ENCODE measurements around the gene TRPM4. TPM values are rescaled to one million over a fixed set of nuclear protein-coding genes. Genes with fewer than 3 reads are reported as not detected.

The TRPM4 gene
- total RNA-seq (ENCODE audit: low replicate concordance): 14.0 and 15.0 TPM in 2 replicates

DNA sequence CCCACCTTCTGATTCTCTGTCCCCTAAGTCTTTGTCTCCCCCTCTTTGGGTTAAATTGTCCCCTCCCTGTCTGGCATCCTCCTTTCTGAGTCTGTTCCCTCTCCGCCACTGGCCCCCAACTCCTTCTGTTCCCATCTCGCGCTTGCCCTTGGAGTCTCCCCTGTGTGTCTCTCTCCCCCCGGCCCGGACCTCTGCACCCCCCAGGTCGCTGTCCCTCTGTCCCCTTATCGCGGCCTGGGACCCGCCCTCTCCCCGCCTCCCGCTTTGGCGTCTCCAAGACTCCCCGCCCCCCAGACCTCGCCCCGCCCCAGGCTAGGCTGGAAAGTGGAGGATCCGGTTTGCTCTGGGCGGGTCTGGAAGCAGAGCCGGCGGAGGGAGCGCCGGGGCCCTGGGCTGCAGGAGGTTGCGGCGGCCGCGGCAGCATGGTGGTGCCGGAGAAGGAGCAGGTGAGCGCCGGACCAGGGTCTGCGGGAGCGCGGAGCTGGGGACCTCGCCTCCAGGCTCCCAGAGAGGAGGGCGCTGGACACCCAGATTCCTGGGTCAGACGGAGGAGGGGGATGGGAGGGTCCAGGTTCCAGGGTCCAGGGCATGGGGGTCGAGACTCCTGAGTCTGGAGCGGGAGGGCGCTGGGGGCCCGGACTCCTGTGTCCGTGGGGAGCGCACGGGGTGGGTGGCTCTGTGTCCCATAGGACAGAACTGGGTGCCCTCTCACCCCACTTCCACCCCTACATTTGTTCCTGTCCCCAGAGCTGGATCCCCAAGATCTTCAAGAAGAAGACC is at the start of gene TRPM4:
Gene TRPM4 (plus strand): TSS at position 348 of the 780 bp plus-strand sequence. CDS start 75 bp downstream, at position 423.
- DNase-seq (ENCODE audit: low read depth): peak; percentile 65
- TF ChIP-seq, protein P1, sequence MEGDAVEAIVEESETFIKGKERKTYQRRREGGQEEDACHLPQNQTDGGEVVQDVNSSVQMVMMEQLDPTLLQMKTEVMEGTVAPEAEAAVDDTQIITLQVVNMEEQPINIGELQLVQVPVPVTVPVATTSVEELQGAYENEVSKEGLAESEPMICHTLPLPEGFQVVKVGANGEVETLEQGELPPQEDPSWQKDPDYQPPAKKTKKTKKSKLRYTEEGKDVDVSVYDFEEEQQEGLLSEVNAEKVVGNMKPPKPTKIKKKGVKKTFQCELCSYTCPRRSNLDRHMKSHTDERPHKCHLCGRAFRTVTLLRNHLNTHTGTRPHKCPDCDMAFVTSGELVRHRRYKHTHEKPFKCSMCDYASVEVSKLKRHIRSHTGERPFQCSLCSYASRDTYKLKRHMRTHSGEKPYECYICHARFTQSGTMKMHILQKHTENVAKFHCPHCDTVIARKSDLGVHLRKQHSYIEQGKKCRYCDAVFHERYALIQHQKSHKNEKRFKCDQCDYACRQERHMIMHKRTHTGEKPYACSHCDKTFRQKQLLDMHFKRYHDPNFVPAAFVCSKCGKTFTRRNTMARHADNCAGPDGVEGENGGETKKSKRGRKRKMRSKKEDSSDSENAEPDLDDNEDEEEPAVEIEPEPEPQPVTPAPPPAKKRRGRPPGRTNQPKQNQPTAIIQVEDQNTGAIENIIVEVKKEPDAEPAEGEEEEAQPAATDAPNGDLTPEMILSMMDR (IDR thresholded peaks at IDR 0.05; ENCODE audit: insufficient read depth, low read length): no peak
- H3K4me3 ChIP-seq (ENCODE audit: low read depth, low read length): peak within 1 kb of the TSS; percentile 96

- H3K4me3 ChIP-seq (ENCODE audit: low read depth, low read length): no peak overlapping the region
- TF ChIP-seq, protein P1 (IDR thresholded peaks at IDR 0.05; ENCODE audit: insufficient read depth, low read length): no peak
- DNase-seq (ENCODE audit: low read depth): no peak
These were observed 48.5 kb upstream of the TRPM4 start for GRCh38 chr19:49109051-49109450.

DNA sequence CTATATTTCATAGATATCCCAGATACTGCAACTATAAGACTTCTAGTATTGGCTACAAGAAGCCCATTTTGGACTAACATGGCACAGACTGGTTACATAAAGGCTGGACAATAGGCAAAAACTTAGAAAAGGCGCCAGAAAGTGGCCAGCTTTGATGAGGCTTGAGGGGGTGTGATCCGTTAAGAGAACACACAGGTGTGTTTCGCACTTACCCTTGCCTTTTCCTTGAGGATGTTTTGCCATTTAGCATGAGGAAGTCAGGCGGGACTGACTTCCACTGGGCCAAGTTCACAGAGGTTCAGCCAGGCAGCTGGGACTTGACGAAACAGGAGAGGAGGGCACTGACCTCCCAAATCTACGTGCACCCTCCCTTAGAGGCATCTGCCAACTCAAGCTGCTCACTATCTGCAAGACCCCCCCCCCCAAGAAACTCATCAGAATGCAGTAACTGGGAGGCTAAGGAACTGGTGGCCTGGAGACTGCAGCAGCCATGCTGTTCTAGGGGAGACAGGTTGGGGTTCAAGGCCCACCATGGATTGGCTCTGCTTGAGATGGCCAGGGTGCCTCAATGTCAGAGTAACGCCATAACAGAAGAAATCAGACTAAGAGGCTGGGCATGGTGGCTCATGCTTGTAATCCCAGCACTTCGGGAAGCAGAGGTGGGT is 47.9 kb upstream of the TRPM4 start:
- TF ChIP-seq, protein P1 (IDR thresholded peaks at IDR 0.05; ENCODE audit: insufficient read depth, low read length): no peak
- H3K4me3 ChIP-seq (ENCODE audit: low read depth, low read length): no peak overlapping the region
- DNase-seq (ENCODE audit: low read depth): no peak

GRCh38 chr19:49110567-49110966 is 47.0 kb upstream of the TRPM4 start:
- no peak overlapping the region for H3K4me3 ChIP-seq (ENCODE audit: low read depth, low read length)
- DNase-seq (ENCODE audit: low read depth): peak; percentile 80
- TF ChIP-seq, protein P1 (IDR thresholded peaks at IDR 0.05; ENCODE audit: insufficient read depth, low read length): no peak

- no peak for DNase-seq (ENCODE audit: low read depth)
These were observed 46.2 kb upstream of the TRPM4 start for GRCh38 chr19:49111218-49111998.

More at GRCh38 chr19:49111218-49111998, 46.2 kb upstream of the TRPM4 start:
- TF ChIP-seq, protein P1 (IDR thresholded peaks at IDR 0.05; ENCODE audit: insufficient read depth, low read length): no peak
- H3K4me3 ChIP-seq (ENCODE audit: low read depth, low read length): no peak overlapping the region

Data from fibroblast of the aortic adventitia (primary cell).